NB4 (cell line): ENCODE measurements around the gene TRIM69.

Experiments
- DNase-seq: peaks from one replicate; pipeline ENCODE4 v3.0.0; 2010; ENCODE audit warnings: low read depth
- H3K4me3 ChIP-seq: one replicate; pipeline ENCODE4 v1.5.1; 2011; ENCODE audit warnings: mild to moderate bottlenecking, low read depth, low read length, moderate library complexity
- MYC ChIP-seq: IDR thresholded peaks from 2 replicates; pipeline ENCODE4 v1.6.1; 2011; ENCODE audit warnings: low read depth, low read length
- POLR2A ChIP-seq: IDR thresholded peaks from 2 replicates; pipeline ENCODE4 v1.6.1; 2011; ENCODE audit warnings: mild to moderate bottlenecking; ENCODE audit not compliant: insufficient read length; ENCODE audit errors: extremely low read depth
- TF ChIP-seq, protein P1 (sequence below): IDR thresholded peaks from one replicate; pipeline ENCODE4 v1.5.1; 2012; ENCODE audit warnings: low read depth, low read length
- TF ChIP-seq, protein P2 (sequence below): IDR thresholded peaks from 2 replicates; pipeline ENCODE4 v1.6.1; 2011; ENCODE audit warnings: low read depth, low read length

The TRIM69 gene

DNA sequence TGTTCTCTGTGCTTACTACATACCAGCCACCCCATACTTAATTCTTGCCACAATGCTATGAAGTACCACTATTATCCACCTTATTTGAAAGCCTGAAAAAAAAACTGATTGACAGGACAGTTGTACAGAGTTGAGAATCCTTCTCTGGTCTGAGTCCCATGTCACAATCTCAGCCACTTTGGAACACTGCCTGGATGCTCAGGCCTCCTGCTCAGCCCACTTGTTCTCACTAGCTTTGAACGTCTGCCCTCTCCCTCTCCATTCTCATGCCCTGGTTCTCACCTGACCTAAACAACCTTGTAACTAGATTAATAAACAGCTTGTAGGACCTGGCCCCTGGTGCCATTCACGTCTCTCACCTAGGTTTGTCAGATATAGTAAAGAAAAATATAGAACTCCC lies 53.9 kb downstream of the TRIM69 start:
- H3K4me3 ChIP-seq: no peak overlapping the region
- DNase-seq: no peak
- TF ChIP-seq, protein P1, sequence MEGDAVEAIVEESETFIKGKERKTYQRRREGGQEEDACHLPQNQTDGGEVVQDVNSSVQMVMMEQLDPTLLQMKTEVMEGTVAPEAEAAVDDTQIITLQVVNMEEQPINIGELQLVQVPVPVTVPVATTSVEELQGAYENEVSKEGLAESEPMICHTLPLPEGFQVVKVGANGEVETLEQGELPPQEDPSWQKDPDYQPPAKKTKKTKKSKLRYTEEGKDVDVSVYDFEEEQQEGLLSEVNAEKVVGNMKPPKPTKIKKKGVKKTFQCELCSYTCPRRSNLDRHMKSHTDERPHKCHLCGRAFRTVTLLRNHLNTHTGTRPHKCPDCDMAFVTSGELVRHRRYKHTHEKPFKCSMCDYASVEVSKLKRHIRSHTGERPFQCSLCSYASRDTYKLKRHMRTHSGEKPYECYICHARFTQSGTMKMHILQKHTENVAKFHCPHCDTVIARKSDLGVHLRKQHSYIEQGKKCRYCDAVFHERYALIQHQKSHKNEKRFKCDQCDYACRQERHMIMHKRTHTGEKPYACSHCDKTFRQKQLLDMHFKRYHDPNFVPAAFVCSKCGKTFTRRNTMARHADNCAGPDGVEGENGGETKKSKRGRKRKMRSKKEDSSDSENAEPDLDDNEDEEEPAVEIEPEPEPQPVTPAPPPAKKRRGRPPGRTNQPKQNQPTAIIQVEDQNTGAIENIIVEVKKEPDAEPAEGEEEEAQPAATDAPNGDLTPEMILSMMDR: no peak
- TF ChIP-seq POLR2A: no peak
- no peak for TF ChIP-seq MYC
- TF ChIP-seq, protein P2, sequence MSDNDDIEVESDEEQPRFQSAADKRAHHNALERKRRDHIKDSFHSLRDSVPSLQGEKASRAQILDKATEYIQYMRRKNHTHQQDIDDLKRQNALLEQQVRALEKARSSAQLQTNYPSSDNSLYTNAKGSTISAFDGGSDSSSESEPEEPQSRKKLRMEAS: no peak

DNA sequence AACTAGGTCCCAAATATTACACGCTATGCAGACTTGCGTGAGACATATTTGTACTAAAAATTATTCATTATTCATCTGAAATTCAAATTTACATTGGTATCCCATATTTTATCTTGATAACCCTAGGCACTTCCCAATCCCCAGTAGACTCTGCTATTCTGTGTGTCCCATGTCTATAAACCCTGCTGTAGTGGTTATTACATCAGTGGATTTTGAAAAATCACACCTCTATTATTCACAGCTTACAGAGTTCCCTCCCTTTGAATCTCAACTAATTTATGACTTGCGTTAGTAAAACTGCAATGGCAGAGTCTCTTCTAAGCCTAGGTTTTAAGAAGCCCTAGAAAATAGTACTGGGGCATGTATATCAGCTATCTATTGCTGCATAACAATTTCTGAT lies 54.3 kb downstream of the TRIM69 start:
- TF ChIP-seq POLR2A (no peak), MYC (no peak)
- TF ChIP-seq, protein P1: no peak
- TF ChIP-seq, protein P2: no peak
- DNase-seq: no peak

DNA sequence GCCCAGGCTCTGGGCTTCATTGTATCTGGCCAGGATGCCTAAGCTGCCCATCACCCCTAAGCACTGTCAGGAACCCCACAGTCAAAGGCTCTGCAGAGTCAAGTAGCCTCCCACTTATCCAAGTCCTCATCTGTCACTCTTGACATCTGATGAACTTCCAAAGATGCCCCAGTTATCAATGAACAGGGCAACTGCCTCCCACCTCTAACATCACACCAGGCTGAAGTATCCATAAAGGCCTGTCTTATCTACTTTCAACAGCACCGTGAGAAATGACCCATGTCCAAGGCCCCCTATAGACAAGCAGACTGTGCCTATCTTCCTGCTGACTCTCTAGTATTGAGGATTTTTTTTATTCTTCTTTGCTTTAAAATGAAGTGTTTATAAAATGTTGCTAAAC lies 56.4 kb downstream of the TRIM69 start:
- DNase-seq: no peak
- no peak overlapping the region for H3K4me3 ChIP-seq
- TF ChIP-seq, protein P1: no peak
- TF ChIP-seq POLR2A (no peak), MYC (no peak)
- TF ChIP-seq, protein P2: no peak

More for the DNA sequence above, 54.3 kb downstream of the TRIM69 start:
- H3K4me3 ChIP-seq: no peak overlapping the region

DNA sequence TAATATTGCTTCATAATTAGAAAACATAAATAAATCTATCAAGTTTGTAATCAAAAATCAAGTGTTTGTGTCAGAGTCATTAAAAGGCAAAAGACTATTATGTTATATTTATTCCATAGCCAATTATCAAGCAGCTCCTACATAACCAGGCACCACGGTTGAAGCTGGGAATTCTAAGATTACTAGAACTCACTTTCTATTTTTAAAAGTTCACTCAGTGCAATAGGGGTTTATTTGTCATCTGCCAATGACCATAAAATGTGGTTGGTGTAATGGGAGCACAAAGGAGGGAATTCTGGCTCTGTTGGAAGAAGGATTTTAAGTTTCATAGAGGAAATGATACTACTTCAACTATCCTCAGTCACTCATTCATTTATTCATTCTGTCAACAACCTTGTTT lies 57.7 kb downstream of the TRIM69 start:
- no peak for DNase-seq
- TF ChIP-seq MYC: no peak
- TF ChIP-seq, protein P2: no peak
- TF ChIP-seq, protein P1: no peak
- TF ChIP-seq POLR2A: no peak

DNA sequence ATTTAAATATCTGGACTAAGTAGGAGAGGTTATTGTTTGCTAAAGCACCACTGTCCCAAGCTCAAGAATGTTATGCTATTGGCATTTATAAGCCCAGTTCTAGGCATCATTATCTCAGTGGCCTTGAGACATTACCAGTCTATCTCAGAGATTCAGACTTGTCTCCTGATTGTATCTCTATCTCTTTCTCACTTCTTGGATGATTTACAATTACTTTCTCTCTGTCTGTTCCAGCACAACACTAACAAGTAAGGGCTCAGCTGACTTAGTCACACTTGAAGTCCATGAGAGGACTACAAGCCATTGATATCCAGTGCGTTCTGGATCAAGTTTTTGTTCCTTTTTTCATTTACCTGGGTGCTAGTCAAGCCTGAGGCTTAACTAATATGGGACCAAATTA lies 60.2 kb downstream of the TRIM69 start:
- H3K4me3 ChIP-seq: no peak overlapping the region
- no peak for TF ChIP-seq MYC
- TF ChIP-seq POLR2A: no peak
- TF ChIP-seq, protein P1: no peak
- TF ChIP-seq, protein P2: no peak
- DNase-seq: no peak

More for the DNA sequence above, 57.7 kb downstream of the TRIM69 start:
- H3K4me3 ChIP-seq: no peak overlapping the region

DNA sequence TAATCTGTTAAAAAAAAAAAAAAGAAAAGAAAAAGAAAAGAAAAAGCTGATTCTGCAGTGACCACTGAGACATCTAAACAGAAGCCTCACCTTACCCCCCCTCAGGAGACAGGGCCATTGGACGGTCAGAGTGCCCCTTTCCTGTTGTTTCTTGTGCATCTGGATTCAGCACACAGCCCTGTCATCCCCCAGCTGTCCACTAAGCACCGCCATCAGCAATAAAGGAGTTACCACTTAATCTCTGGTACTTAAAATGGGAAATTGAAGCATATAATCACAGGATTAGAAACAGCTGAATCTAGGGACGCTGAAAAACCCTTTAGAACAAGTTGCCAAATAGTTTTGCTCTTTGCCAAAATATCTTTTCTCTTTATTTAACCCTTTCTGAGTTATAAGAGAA lies 62.5 kb downstream of the TRIM69 start:
- peak; percentile 22 for DNase-seq
- no peak overlapping the region for H3K4me3 ChIP-seq
- no peak for TF ChIP-seq MYC
- TF ChIP-seq, protein P1: peak; percentile 19
